Measurements from ENCODE around the gene CDK17. TPM values are rescaled to one million over a fixed set of nuclear protein-coding genes. Genes with fewer than 3 reads are reported as not detected.
"Not testable (repeated sequence)": the region's sequence is repeated elsewhere in the genome, so short reads cannot be mapped to it uniquely, and the experiment has no call there.

CDK17 gene
- total RNA-seq, 1 donor from 2014 or later, result 42.8 TPM

DNA sequence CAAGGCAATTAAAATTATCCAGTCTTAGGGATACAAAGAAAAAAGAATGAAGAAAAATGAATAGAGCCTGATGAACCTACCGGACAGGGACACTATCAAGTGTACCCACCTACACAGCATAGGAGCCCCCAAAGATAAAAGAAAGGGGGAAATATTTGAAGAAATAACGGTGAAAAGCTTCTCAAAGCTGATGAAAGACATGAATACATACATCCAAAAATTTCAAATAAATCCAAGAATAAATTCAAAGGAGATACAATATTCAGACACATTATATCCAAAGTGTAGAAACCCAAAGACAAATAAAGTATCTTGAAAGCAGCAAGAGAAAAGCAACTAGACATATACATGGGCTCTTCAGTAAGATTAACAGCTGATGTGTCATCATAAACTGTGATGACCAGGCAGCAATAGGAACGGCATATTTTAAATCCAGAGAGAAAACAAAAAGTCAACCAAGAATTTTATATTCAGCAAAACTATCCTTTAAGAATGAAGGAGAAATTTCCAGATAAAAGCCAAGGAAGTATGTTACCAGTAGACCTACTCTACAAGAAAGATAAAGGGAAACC is 56.0 kb downstream of the CDK17 start:
- Histone ChIP-seq H3K9ac (ENCODE audit: low read depth in 1 of 3, low read length in 3 of 3) (no peak overlapping the region), H3K4me1 (ENCODE audit: control insufficient read depth in 3 of 3, insufficient read depth in 3 of 3, low read length in 3 of 3) (peaks cover 0 to under 1% (median 0%) of the 10 kb centered on the region in 3 donors), H3K36me3 (ENCODE audit: control insufficient read depth in 3 of 3, insufficient read depth in 3 of 3, low read length in 3 of 3) (peaks cover 0 to 4% (median 0%) of the 10 kb centered on the region in 3 donors), H3K27me3 (ENCODE audit: control insufficient read depth in 3 of 3, insufficient read depth in 3 of 3, low read length in 3 of 3) (no peaks in the 10 kb centered on the region), H3K4me3 (ENCODE audit: low read length in 3 of 3) (no peak overlapping the region), H3K27ac (ENCODE audit: low read depth, low read length) (no peak overlapping the region), H3K9me3 (ENCODE audit: control insufficient read depth in 3 of 3, low read length in 3 of 3) (peaks cover 0 to 9% (median 4%) of the 10 kb centered on the region in 3 donors)

DNA sequence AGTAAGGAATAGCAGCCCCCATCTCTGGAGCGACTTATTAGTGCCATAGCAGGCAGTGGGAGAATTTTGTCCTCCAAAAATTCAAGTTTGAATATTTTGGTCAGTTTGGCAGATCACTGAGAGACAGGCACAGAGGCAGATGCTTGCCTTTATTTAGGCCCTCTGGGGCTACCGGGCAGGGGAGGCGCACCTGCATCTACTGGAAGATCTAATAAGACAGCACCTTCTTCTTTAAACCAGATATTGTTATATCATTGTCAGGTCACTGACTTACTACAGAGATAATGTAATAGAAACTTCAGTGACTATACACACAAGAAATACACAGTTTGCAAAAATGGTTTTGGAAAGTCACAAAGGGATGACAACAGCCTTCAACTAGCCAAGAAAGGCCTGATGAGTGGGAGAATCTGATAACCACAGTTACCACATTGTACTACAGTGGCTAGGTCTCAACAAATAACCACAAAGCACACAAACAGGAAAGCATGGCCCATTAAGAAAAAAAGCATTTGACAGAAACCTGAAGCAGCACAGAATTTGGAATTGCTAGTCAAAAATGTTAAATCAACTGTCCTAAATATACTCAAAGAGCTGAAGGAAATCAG is 56.8 kb downstream of the CDK17 start:
- H3K9ac ChIP-seq (ENCODE audit: low read depth in 1 of 3, low read length in 3 of 3), result no peak overlapping the region
- H3K27ac ChIP-seq (ENCODE audit: low read depth, low read length), result no peak overlapping the region
- peaks cover 0 to 2% (median 0%) of the 10 kb centered on the region in 3 donors for H3K4me1 ChIP-seq (ENCODE audit: control insufficient read depth in 3 of 3, insufficient read depth in 3 of 3, low read length in 3 of 3)
- H3K9me3 ChIP-seq (ENCODE audit: control insufficient read depth in 3 of 3, low read length in 3 of 3), result peaks cover 0 to 9% (median 4%) of the 10 kb centered on the region in 3 donors
- H3K36me3 ChIP-seq (ENCODE audit: control insufficient read depth in 3 of 3, insufficient read depth in 3 of 3, low read length in 3 of 3), result peaks cover 0 to 4% (median 0%) of the 10 kb centered on the region in 3 donors
- H3K4me3 ChIP-seq (ENCODE audit: low read length in 3 of 3), result no peak overlapping the region
- H3K27me3 ChIP-seq (ENCODE audit: control insufficient read depth in 3 of 3, insufficient read depth in 3 of 3, low read length in 3 of 3), result no peaks in the 10 kb centered on the region

DNA sequence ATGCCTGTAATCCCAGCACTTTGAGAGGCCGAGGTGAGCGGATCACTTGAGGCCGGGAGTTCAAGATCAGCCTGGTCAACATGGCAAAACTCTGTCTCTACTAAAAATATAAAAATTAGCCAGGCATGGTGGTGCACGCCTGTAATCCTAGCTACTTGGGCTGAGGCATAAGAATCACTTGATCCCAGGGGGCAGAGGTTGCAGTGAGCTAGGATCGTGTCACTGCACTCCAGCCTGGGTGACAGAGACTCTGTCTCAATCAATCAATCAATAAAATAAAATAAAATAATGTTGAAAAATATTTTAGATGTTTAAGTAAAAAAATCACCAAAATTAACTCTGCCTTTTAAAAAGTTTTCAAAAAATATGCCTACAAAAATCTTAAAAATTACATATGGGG is 60.6 kb downstream of the CDK17 start:
- not testable (repeated sequence) for H3K4me1 ChIP-seq (ENCODE audit: control insufficient read depth in 3 of 3, insufficient read depth in 3 of 3, low read length in 3 of 3); H3K9ac ChIP-seq (ENCODE audit: low read depth in 1 of 3, low read length in 3 of 3)

DNA sequence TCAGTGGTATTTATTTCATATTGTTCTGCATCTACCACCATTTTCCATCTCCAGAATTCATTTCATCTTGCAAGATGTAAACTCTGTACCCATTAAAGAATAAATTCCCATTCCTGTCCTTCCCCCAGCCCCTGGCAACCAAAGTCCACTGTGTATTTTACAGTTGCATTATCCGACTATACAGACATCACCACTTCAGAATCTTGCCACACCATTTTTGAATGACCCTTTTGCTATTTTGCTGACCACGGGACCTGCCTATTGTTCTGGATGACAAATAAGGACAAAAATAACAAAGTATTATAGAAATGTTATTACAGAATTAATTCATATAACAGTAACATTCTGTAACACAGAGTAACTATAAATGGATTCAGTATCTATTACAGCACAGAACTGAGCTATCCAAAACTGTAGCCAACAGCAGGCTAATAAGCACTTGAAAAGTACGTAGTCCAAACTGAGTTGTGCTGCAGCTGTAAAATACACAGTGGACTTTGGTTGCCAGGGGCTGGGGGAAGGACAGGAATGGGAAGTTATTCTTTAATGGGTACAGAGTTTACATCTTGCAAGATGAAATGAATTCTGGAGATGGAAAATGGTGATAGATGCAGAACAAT is 61.3 kb downstream of the CDK17 start:
- no peak overlapping the region for H3K4me3 ChIP-seq (ENCODE audit: low read length in 3 of 3)
- no peaks in the 10 kb centered on the region for H3K36me3 ChIP-seq (ENCODE audit: control insufficient read depth in 3 of 3, insufficient read depth in 3 of 3, low read length in 3 of 3)
- peaks cover 0 to 2% (median 0%) of the 10 kb centered on the region in 3 donors for H3K4me1 ChIP-seq (ENCODE audit: control insufficient read depth in 3 of 3, insufficient read depth in 3 of 3, low read length in 3 of 3)
- no peaks in the 10 kb centered on the region for H3K27me3 ChIP-seq (ENCODE audit: control insufficient read depth in 3 of 3, insufficient read depth in 3 of 3, low read length in 3 of 3)
- peaks cover 2 to 3% (median 2%) of the 10 kb centered on the region in 3 donors for H3K9me3 ChIP-seq (ENCODE audit: control insufficient read depth in 3 of 3, low read length in 3 of 3)
- no peak overlapping the region for H3K27ac ChIP-seq (ENCODE audit: low read depth, low read length)
- H3K9ac ChIP-seq (ENCODE audit: low read depth in 1 of 3, low read length in 3 of 3), result no peak overlapping the region

More for the DNA sequence above, 60.6 kb downstream of the CDK17 start:
- H3K27ac ChIP-seq (ENCODE audit: low read depth, low read length); H3K9me3 ChIP-seq (ENCODE audit: control insufficient read depth in 3 of 3, low read length in 3 of 3); H3K36me3 ChIP-seq (ENCODE audit: control insufficient read depth in 3 of 3, insufficient read depth in 3 of 3, low read length in 3 of 3); H3K27me3 ChIP-seq (ENCODE audit: control insufficient read depth in 3 of 3, insufficient read depth in 3 of 3, low read length in 3 of 3); H3K4me3 ChIP-seq (ENCODE audit: low read length in 3 of 3): not testable (repeated sequence)

DNA sequence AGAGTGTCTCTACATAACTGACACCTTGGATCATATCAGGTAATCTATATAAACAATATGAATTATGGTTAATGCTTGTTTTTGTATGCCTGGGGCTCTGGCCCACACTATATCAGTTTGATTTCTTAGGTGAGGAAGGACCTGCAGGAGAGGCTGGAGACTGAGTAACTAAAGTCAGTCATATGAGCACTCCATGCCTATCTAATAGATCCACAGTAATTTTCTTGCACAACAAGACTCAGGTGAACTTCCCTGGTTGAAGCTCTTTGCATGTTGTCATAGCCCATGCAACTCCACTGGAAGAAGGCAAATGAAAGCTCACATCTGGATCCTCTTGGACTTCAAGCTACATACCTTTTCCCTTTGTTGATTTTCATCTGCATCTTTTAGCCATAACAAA is 62.3 kb downstream of the CDK17 start:
- Histone ChIP-seq H3K27ac (ENCODE audit: low read depth, low read length) (no peak overlapping the region), H3K9ac (ENCODE audit: low read depth in 1 of 3, low read length in 3 of 3) (no peak overlapping the region), H3K9me3 (ENCODE audit: control insufficient read depth in 3 of 3, low read length in 3 of 3) (peaks cover 0 to 3% (median 0%) of the 10 kb centered on the region in 3 donors)

DNA sequence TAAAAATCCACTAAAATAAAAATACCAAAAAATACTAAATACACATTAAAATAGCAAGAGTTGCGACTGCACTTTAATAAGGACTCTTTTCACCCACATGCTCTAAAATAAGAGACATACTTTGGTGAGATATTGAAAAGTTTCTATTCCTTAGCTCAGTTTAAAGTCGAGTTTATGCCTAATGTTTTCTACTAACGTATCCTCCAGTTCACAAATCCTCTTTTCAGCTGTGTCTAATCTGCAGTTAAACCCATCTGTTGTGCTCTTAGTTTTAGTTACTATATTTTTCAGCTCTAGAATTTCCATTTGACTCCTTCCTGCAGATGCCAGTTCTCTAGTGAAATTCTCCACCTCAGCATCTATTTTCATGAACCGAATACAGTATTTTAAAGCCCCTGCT is 63.8 kb downstream of the CDK17 start:
- Histone ChIP-seq H3K27ac (ENCODE audit: low read depth, low read length) (no peak overlapping the region), H3K4me1 (ENCODE audit: control insufficient read depth in 3 of 3, insufficient read depth in 3 of 3, low read length in 3 of 3) (peaks cover 0 to 2% (median 0%) of the 10 kb centered on the region in 3 donors), H3K9ac (ENCODE audit: low read depth in 1 of 3, low read length in 3 of 3) (no peak overlapping the region), H3K27me3 (ENCODE audit: control insufficient read depth in 3 of 3, insufficient read depth in 3 of 3, low read length in 3 of 3) (no peaks in the 10 kb centered on the region), H3K4me3 (ENCODE audit: low read length in 3 of 3) (no peak overlapping the region), H3K36me3 (ENCODE audit: control insufficient read depth in 3 of 3, insufficient read depth in 3 of 3, low read length in 3 of 3) (peaks cover 0 to 9% (median 5%) of the 10 kb centered on the region in 3 donors), H3K9me3 (ENCODE audit: control insufficient read depth in 3 of 3, low read length in 3 of 3) (peaks cover 0 to 3% (median 0%) of the 10 kb centered on the region in 3 donors)

More for the DNA sequence above, 62.3 kb downstream of the CDK17 start:
- Histone ChIP-seq H3K4me1 (ENCODE audit: control insufficient read depth in 3 of 3, insufficient read depth in 3 of 3, low read length in 3 of 3) (peaks cover 0 to 2% (median 0%) of the 10 kb centered on the region in 3 donors), H3K27me3 (ENCODE audit: control insufficient read depth in 3 of 3, insufficient read depth in 3 of 3, low read length in 3 of 3) (no peaks in the 10 kb centered on the region), H3K36me3 (ENCODE audit: control insufficient read depth in 3 of 3, insufficient read depth in 3 of 3, low read length in 3 of 3) (peaks cover 0 to 3% (median 0%) of the 10 kb centered on the region in 3 donors), H3K4me3 (ENCODE audit: low read length in 3 of 3) (no peak overlapping the region)

DNA sequence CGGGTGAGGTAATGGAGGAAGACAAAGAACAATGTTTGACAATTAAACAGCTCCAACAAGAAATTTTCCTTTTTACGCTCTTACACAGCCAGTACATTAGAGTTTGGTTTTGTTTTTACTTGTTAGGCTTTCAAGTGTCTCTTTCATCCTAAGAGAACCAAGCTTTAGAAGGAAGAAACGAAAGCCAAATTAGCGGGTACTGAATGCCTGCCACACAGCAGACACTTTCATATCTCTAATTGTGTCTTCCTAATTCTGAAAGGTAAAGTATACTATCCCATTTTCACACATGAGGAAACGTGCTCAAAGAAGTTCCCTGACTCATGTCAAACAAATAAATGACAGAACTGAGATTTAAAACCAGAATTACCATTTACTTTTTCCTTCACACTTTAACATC is 65.0 kb downstream of the CDK17 start:
- no peak overlapping the region for H3K9ac ChIP-seq (ENCODE audit: low read depth in 1 of 3, low read length in 3 of 3)
- H3K36me3 ChIP-seq (ENCODE audit: control insufficient read depth in 3 of 3, insufficient read depth in 3 of 3, low read length in 3 of 3), result peaks cover 0 to 9% (median 5%) of the 10 kb centered on the region in 3 donors

DNA sequence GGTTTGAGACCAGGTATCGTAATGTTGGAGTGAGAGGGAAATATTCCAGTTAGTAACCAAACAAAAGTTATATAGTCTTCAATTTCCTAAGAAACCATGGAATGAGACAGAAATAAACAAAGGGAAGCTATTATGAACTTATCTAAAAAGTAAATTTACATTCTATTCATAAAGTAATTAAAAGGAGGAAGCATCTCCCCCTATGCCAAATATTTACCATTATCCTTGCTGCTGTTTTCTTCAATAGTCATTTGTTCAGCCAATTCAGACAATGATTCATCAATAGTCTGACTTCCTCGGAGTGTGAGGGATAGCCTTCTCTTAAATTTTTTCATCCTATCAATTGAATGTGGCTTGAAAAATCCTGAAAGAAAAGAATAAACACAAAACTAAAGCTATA is 65.7 kb downstream of the CDK17 start:
- Histone ChIP-seq H3K27ac (ENCODE audit: low read depth, low read length) (no peak overlapping the region), H3K9me3 (ENCODE audit: control insufficient read depth in 3 of 3, low read length in 3 of 3) (peaks cover 0 to 3% (median 0%) of the 10 kb centered on the region in 3 donors), H3K27me3 (ENCODE audit: control insufficient read depth in 3 of 3, insufficient read depth in 3 of 3, low read length in 3 of 3) (no peaks in the 10 kb centered on the region), H3K4me3 (ENCODE audit: low read length in 3 of 3) (no peak overlapping the region), H3K36me3 (ENCODE audit: control insufficient read depth in 3 of 3, insufficient read depth in 3 of 3, low read length in 3 of 3) (peaks cover 0 to 9% (median 5%) of the 10 kb centered on the region in 3 donors), H3K4me1 (ENCODE audit: control insufficient read depth in 3 of 3, insufficient read depth in 3 of 3, low read length in 3 of 3) (peaks cover 0 to 2% (median 0%) of the 10 kb centered on the region in 3 donors), H3K9ac (ENCODE audit: low read depth in 1 of 3, low read length in 3 of 3) (no peak overlapping the region)

More for the DNA sequence above, 65.0 kb downstream of the CDK17 start:
- Histone ChIP-seq H3K27ac (ENCODE audit: low read depth, low read length) (no peak overlapping the region), H3K4me1 (ENCODE audit: control insufficient read depth in 3 of 3, insufficient read depth in 3 of 3, low read length in 3 of 3) (peaks cover 0 to 2% (median 0%) of the 10 kb centered on the region in 3 donors), H3K4me3 (ENCODE audit: low read length in 3 of 3) (no peak overlapping the region), H3K9me3 (ENCODE audit: control insufficient read depth in 3 of 3, low read length in 3 of 3) (peaks cover 0 to 3% (median 0%) of the 10 kb centered on the region in 3 donors), H3K27me3 (ENCODE audit: control insufficient read depth in 3 of 3, insufficient read depth in 3 of 3, low read length in 3 of 3) (no peaks in the 10 kb centered on the region)

DNA sequence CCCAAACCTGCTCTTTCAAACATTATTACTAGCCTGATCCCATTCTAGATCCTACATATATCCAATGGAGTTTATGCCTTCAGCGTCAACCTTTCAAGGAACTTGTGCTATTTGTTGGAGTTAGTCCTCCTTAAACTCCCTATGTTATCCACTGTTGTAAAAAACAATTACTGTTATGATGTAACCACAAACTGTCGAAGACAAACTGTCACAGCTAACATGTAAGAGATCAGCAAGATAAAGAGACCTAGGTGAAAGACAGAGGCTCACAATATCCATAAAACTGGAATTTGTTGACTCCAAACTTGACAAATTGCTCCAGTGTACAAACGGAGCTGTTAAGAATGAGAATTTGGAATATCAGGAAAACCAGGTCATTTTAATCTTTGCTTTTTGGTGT is 70.7 kb downstream of the CDK17 start:
- H3K36me3 ChIP-seq (ENCODE audit: control insufficient read depth in 3 of 3, insufficient read depth in 3 of 3, low read length in 3 of 3), result peaks cover 0 to 9% (median 5%) of the 10 kb centered on the region in 3 donors
- H3K27me3 ChIP-seq (ENCODE audit: control insufficient read depth in 3 of 3, insufficient read depth in 3 of 3, low read length in 3 of 3), result no peaks in the 10 kb centered on the region
- no peak overlapping the region for H3K9ac ChIP-seq (ENCODE audit: low read depth in 1 of 3, low read length in 3 of 3)
- no peak overlapping the region for H3K27ac ChIP-seq (ENCODE audit: low read depth, low read length)
- H3K4me1 ChIP-seq (ENCODE audit: control insufficient read depth in 3 of 3, insufficient read depth in 3 of 3, low read length in 3 of 3), result peaks cover 0 to 8% (median 4%) of the 10 kb centered on the region in 3 donors
- H3K4me3 ChIP-seq (ENCODE audit: low read length in 3 of 3), result no peak overlapping the region
- no peaks in the 10 kb centered on the region for H3K9me3 ChIP-seq (ENCODE audit: control insufficient read depth in 3 of 3, low read length in 3 of 3)

DNA sequence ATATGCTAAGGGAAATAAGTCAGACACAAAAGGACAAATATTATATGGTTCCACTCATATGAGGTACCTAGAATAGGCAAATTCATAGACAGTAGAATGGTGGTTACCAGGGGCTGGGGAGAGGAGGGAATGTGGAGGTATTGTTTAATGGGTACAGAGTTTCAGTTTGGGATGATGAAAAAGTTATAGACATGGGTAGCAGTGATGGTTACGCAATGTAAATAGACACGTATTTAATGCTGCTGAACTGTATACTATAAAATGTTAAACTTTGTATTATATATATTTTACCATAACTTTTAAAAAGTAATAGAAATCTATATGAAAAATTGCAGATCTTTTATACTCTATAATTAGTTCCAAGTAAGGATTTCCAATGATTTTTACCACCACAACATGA is 71.2 kb downstream of the CDK17 start:
- Histone ChIP-seq H3K9me3 (ENCODE audit: control insufficient read depth in 3 of 3, low read length in 3 of 3) (no peaks in the 10 kb centered on the region), H3K9ac (ENCODE audit: low read depth in 1 of 3, low read length in 3 of 3) (no peak overlapping the region), H3K4me1 (ENCODE audit: control insufficient read depth in 3 of 3, insufficient read depth in 3 of 3, low read length in 3 of 3) (peaks cover 0 to 8% (median 4%) of the 10 kb centered on the region in 3 donors), H3K27ac (ENCODE audit: low read depth, low read length) (no peak overlapping the region), H3K4me3 (ENCODE audit: low read length in 3 of 3) (no peak overlapping the region), H3K27me3 (ENCODE audit: control insufficient read depth in 3 of 3, insufficient read depth in 3 of 3, low read length in 3 of 3) (no peaks in the 10 kb centered on the region), H3K36me3 (ENCODE audit: control insufficient read depth in 3 of 3, insufficient read depth in 3 of 3, low read length in 3 of 3) (peaks cover 0 to 9% (median 5%) of the 10 kb centered on the region in 3 donors)

Measured in skeletal muscle tissue (tissue), 4 donors.